B cell (primary cell): ENCODE data around the gene AKR1C4. TPM values are rescaled to one million over a fixed set of nuclear protein-coding genes. Genes with fewer than 3 reads are reported as not detected.
"Not testable (repeated sequence)": the region's sequence is repeated elsewhere in the genome, so short reads cannot be mapped to it uniquely, and the experiment has no call there.

Source experiments
- ATAC-seq: fragments of 200-7000 bp; cut with Tn5 transposase; one replicate; pipeline ENCODE4 v1.10.0; 2021; ENCODE audit warnings: low read depth, mild to moderate bottlenecking, moderate number of reproducible peaks, moderate library complexity
- CTCF ChIA-PET: fragments of 350-600 bp; sonication (Branson Sonifier 250); formaldehyde crosslinking; loops from one replicate; lab custom pipeline; 2021; ENCODE audit warnings: antibody characterized with exemption, inconsistent platforms; lab: Charles Lee
- POLR2A ChIA-PET: fragments of 350-600 bp; sonication (Branson Sonifier 250); formaldehyde crosslinking; loops from one replicate; lab custom pipeline; 2021; ENCODE audit warnings: antibody characterized with exemption; lab: Charles Lee
- DNase-seq: peaks from one replicate; pipeline ENCODE4 v3.0.0; 2013
- H2AFZ ChIP-seq: 2 replicates; pipeline ENCODE4 v1.6.1; 2012; ENCODE audit warnings: mild to moderate bottlenecking, low read depth, low read length; ENCODE audit not compliant: insufficient read depth, poor library complexity, severe bottlenecking
- H3K27ac ChIP-seq, 2 donors: 1 replicate in 1 of 2; 2 replicates in 1 of 2; pipeline ENCODE4 v1.5.1; 2012 to 2013; ENCODE audit warnings: low read length in 2 of 2, mild to moderate bottlenecking in 2 of 2, moderate library complexity in 1 of 2
- H3K27me3 ChIP-seq, 4 experiments: fragments of 200-600 bp in 1 of 4; sonication (generic) in 1 of 4; replicated peaks in 1 of 4; 1 replicate in 2 of 4; 2 replicates in 2 of 4; pipeline versions ENCODE4 v1.6.1 to v1.7.0; 2013 to 2016; ENCODE audit warnings: low read length in 3 of 4, mild to moderate bottlenecking in 2 of 4, mixed read lengths in 1 of 4, moderate library complexity in 1 of 4; ENCODE audit not compliant: insufficient read depth in 4 of 4, control insufficient read depth in 3 of 4; ENCODE audit errors: control extremely low read depth in 1 of 4
- H3K36me3 ChIP-seq, 2 experiments: replicated peaks in 1 of 2; 1 replicate in 1 of 2; 2 replicates in 1 of 2; pipeline versions ENCODE4 v1.6.1 to v1.7.1; 2013; ENCODE audit warnings: low read length in 1 of 2; ENCODE audit not compliant: insufficient read depth in 2 of 2, control insufficient read depth in 1 of 2; ENCODE audit errors: control extremely low read depth in 1 of 2, extremely low read depth in 1 of 2
- H3K4me1 ChIP-seq, 2 donors: fragments of 200-600 bp in 1 of 2; sonication (generic) in 1 of 2; 1 replicate in 1 of 2; 2 replicates in 1 of 2; pipeline versions ENCODE4 v1.5.1 to v1.6.1; 2013 to 2017; ENCODE audit warnings: low read length in 2 of 2; ENCODE audit not compliant: control insufficient read depth in 2 of 2, insufficient read depth in 2 of 2
- H3K4me2 ChIP-seq: replicated peaks from 2 replicates; pipeline ENCODE3; 2012; ENCODE audit warnings: mild to moderate bottlenecking, low read depth, low read length; ENCODE audit not compliant: poor library complexity, severe bottlenecking
- H3K4me3 ChIP-seq, 5 experiments: fragments of 200-600 bp in 1 of 5; sonication (generic) in 1 of 5; 1 replicate in 3 of 5; 2 replicates in 2 of 5; pipeline versions ENCODE4 v1.5.1 to v1.7.0; 2011 to 2016; ENCODE audit warnings: low read length in 4 of 5, mild to moderate bottlenecking in 4 of 5, low read depth in 2 of 5, control low read depth in 1 of 5, moderate library complexity in 1 of 5; ENCODE audit not compliant: insufficient read depth in 1 of 5; ENCODE audit errors: control extremely low read depth in 1 of 5, extremely low read depth in 1 of 5
- H3K79me2 ChIP-seq: fragments of 200-600 bp; sonication (generic); one replicate; pipeline ENCODE4 v1.6.0; 2016; ENCODE audit warnings: low read length; ENCODE audit not compliant: control insufficient read depth, insufficient read depth
- H3K9ac ChIP-seq: fragments of 200-600 bp; sonication (generic); 2 replicates; pipeline ENCODE4 v1.6.1; 2017; ENCODE audit warnings: mild to moderate bottlenecking, low read length, moderate library complexity
- H3K9me3 ChIP-seq, 3 donors: one replicate each; pipeline versions ENCODE4 v1.6.1 to v1.7.1; 2013; ENCODE audit warnings: low read length in 2 of 3; ENCODE audit not compliant: control insufficient read depth in 2 of 3, insufficient read depth in 1 of 3; ENCODE audit errors: control extremely low read depth in 1 of 3
- H4K20me1 ChIP-seq: 2 replicates; pipeline ENCODE4 v1.6.0; 2012; ENCODE audit warnings: mild to moderate bottlenecking, low read length; ENCODE audit not compliant: insufficient read depth, control insufficient read depth, poor library complexity, severe bottlenecking
- H3K27ac Mint-ChIP-seq: one replicate; pipeline ENCODE4 v1.8.0; 2021; ENCODE audit warnings: mixed read lengths
- H3K27me3 Mint-ChIP-seq: one replicate; pipeline ENCODE4 v1.8.0; 2021; ENCODE audit warnings: mixed read lengths
- H3K4me1 Mint-ChIP-seq: one replicate; pipeline ENCODE4 v1.8.0; 2021; ENCODE audit warnings: mixed read lengths
- H3K4me3 Mint-ChIP-seq: one replicate; pipeline ENCODE4 v1.8.0; 2021; ENCODE audit warnings: mixed read lengths
- H3K9me3 Mint-ChIP-seq: one replicate; pipeline ENCODE4 v1.8.0; 2022; ENCODE audit warnings: mixed read lengths; ENCODE audit not compliant: insufficient read depth
- EZH2 ChIP-seq: IDR thresholded peaks from 2 replicates; pipeline ENCODE4 v1.6.1; 2012; ENCODE audit warnings: borderline replicate concordance, low read depth, mild to moderate bottlenecking, moderate library complexity, low read length; ENCODE audit not compliant: insufficient read depth, poor library complexity, severe bottlenecking
- WGBS: methylation state at CpG from one replicate; pipeline ENCODE4 v1.1.5; 2013; ENCODE audit warnings: missing lambda C conversion rate; ENCODE audit not compliant: insufficient coverage; 5-methylcytosine and 5-hydroxymethylcytosine counted together
- intact Hi-C: fragments of 100-400 bp; cut with micrococcal nuclease; formaldehyde crosslinking; loops from one replicate; pipeline ENCODE4 v1.10.0; 2022
- polyA plus RNA-seq: library from polyadenylated mRNA; depleted of rRNA; stranded (reverse); fragments of >200 nt; gene quantifications from 2 replicates; pipeline ENCODE4 v1.2.3, GENCODE V29; 2012
- total RNA-seq, 2 donors: library from RNA; stranded (reverse); fragments of 120-200 nt in 1 of 2; gene quantifications; 1 replicate in 1 of 2; 2 replicates in 1 of 2; pipeline versions ENCODE4 v1.2.3 to v1.2.4, GENCODE V29; 2013 to 2022
- TF ChIP-seq, protein P1 (sequence below): fragments of 200-600 bp; IDR thresholded peaks from one replicate; pipeline ENCODE4 v1.8.0; 2022; ENCODE audit warnings: antibody characterized with exemption, mild to moderate bottlenecking

Gene AKR1C4
- total and polyA plus RNA-seq, 2 donors (not counting 1 experiment from before 2014, with no cell fraction given) = not detected

DNA sequence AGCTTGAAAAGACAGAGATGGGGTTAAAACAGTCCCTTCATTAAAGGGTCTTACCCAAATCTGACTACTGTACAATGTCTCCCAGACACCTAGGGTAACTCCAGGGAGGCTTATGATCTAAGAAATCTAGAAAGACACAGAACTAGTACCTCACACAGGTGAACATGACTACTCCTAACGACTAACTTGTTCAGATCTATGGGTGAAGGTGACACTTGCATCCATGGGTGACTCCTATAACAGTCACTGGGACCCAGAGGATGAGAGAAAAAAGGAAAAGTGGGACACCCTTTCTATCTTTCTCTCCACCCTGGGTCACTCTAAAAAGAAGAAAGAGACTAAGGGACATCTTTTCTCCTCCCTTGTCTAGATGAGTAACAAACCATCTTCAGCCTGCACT is 30.9 kb upstream of the AKR1C4 start:
- ATAC-seq (no peak), DNase-seq (no peak)
- Histone ChIP-seq H3K36me3 (no peaks in the 10 kb centered on the region), H3K27ac (no peak overlapping the region), H3K9me3 (peaks cover 7 to 16% (median 8%) of the 10 kb centered on the region in 3 donors), H2AFZ (no peak overlapping the region), H3K27me3 (no peaks in the 10 kb centered on the region), H3K4me3 (no peak overlapping the region), H3K79me2 (no peaks in the 10 kb centered on the region), H3K4me2 (no peak overlapping the region), H3K4me1 (no peaks in the 10 kb centered on the region), H3K9ac (no peak overlapping the region), H4K20me1 (no peaks in the 10 kb centered on the region)
- Mint-ChIP-seq H3K4me3 (no peak overlapping the region), H3K9me3 (peaks cover 9% of the 10 kb centered on the region), H3K27me3 (no peaks in the 10 kb centered on the region), H3K4me1 (no peaks in the 10 kb centered on the region), H3K27ac (no peak overlapping the region)
- POLR2A ChIA-PET = no interaction called here
- CTCF ChIA-PET = no interaction called here
- WGBS = no CpG with 5 or more reads among the region's 1 CpG
- TF ChIP-seq EZH2 = no peak
- TF ChIP-seq, protein P1, sequence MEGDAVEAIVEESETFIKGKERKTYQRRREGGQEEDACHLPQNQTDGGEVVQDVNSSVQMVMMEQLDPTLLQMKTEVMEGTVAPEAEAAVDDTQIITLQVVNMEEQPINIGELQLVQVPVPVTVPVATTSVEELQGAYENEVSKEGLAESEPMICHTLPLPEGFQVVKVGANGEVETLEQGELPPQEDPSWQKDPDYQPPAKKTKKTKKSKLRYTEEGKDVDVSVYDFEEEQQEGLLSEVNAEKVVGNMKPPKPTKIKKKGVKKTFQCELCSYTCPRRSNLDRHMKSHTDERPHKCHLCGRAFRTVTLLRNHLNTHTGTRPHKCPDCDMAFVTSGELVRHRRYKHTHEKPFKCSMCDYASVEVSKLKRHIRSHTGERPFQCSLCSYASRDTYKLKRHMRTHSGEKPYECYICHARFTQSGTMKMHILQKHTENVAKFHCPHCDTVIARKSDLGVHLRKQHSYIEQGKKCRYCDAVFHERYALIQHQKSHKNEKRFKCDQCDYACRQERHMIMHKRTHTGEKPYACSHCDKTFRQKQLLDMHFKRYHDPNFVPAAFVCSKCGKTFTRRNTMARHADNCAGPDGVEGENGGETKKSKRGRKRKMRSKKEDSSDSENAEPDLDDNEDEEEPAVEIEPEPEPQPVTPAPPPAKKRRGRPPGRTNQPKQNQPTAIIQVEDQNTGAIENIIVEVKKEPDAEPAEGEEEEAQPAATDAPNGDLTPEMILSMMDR = no peak
- intact Hi-C loops = no loop called here

DNA sequence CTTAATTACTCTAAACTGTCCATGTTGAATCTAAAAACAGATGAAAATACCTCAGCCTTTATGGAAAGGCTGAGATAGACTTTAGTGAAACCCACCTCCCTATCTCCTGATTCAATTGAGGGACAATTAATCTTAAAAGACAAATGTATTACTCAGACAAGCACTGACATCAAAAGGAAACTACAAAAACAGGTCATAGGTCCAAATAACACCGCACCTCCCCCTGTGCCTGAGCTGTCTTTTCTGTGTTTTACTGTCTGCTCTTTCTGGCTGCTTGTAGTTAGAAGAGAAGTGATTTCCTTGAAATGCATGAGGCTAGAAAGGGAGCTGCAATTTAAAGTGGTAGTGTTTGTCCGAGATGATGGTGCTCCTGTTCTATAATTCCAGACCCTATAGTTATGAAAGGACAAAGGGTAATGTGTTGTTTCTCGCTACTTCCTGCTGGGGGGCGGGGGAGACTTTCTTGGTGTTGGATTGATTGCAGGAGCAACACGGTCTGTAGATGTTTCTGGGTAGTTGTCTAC is 27.7 kb upstream of the AKR1C4 start:
- Histone ChIP-seq H3K36me3 (no peaks in the 10 kb centered on the region), H3K9me3 (peaks cover 4 to 12% (median 6%) of the 10 kb centered on the region in 3 donors), H2AFZ (no peak overlapping the region), H3K27ac (no peak overlapping the region), H3K79me2 (no peaks in the 10 kb centered on the region), H3K4me3 (no peak overlapping the region), H3K4me1 (no peaks in the 10 kb centered on the region), H3K27me3 (no peaks in the 10 kb centered on the region), H3K4me2 (no peak overlapping the region), H4K20me1 (no peaks in the 10 kb centered on the region), H3K9ac (no peak overlapping the region)
- intact Hi-C loops = no loop called here
- Mint-ChIP-seq H3K9me3 (peaks cover 4% of the 10 kb centered on the region), H3K4me3 (no peak overlapping the region), H3K27me3 (no peaks in the 10 kb centered on the region), H3K27ac (no peak overlapping the region), H3K4me1 (no peaks in the 10 kb centered on the region)
- DNase-seq (no peak), ATAC-seq (no peak)
- 75% methylated on average over 4 of the region's 5 CpGs for WGBS
- ChIA-PET POLR2A (no interaction called here), CTCF (no interaction called here)
- TF ChIP-seq, protein P1 = no peak
- no peak for TF ChIP-seq EZH2

DNA sequence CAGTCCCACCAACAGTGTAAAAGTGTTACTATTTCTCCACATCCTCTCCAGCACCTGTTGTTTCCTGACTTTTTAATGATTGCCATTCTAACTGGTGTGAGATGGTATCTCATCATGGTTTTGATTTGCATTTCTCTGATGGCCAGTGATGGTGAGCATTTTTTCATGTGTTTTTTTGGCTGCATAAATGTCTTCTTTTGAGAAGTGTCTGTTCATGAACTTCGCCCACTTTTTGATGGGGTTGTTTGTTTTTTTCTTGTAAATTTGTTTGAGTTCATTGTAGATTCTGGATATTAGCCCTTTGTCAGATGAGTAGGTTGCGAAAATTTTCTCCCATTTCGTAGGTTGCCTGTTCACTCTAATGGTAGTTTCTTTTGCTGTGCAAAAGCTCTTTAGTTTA is 21.1 kb upstream of the AKR1C4 start:
- H3K79me2 ChIP-seq, H3K27me3 ChIP-seq, H3K27ac ChIP-seq, intact Hi-C loops, POLR2A ChIA-PET, H2AFZ ChIP-seq, H3K4me3 Mint-ChIP-seq, H3K9me3 ChIP-seq, H3K4me1 ChIP-seq, H4K20me1 ChIP-seq, H3K4me2 ChIP-seq, H3K9ac ChIP-seq, H3K4me1 Mint-ChIP-seq, H3K36me3 ChIP-seq, H3K9me3 Mint-ChIP-seq, ATAC-seq, DNase-seq, CTCF ChIA-PET, H3K27ac Mint-ChIP-seq, H3K4me3 ChIP-seq, H3K27me3 Mint-ChIP-seq: not testable (repeated sequence)
- no CpG with 5 or more reads among the region's 3 CpGs for WGBS
